Stimulated activated CD4-positive, alpha-beta T cell treated with anti-CD3 and anti-CD28 coated beads, Interleukin-1b, Interleukin-23, amount 100 ng/mL, for 24 hours (primary cell): ENCODE results near the gene AMPH.
"Not testable (repeated sequence)": the region's sequence is repeated elsewhere in the genome, so short reads cannot be mapped to it uniquely, and the experiment has no call there.

Source experiments
- DNase-seq, 4 experiments: peaks; one replicate each; pipeline ENCODE4 v3.0.0-alpha.2; 2020; ENCODE audit warnings: low read depth in 4 of 4, low spot score in 1 of 4

AMPH gene

DNA sequence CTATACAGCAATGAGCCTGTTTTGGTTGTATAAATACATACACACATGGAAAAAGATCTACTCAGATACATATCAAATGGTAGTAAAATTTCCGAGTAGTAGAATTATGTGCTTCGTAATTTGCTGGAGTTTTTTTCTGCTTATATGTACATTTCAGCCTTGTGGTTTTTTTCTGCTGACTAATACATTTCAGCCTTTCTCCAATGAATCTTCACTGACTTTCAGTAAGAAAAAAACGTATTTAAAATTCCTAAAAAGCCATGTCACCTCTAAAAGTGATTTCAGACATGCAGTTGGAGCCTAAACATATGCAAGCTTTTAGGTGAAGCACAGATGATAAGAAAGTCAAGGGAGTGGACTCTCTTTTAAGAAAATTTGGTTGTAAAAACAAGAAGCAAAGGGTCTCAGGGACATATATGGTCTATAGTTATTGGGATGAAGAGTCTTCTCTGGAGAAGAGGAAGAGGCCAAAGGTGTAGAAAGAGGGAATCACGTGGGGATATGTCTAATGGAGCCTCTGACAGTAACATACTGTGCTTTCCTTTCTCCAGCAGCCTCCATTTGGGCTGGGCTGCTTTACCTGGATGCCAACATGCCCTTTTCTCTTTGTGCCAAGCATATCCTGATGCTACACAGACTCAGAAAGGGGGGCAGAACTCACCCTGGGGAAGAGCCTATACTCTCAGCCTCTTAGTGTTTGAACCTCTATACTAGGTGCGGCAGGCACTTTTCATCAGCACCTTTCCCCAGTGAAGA is 2.4 kb downstream of the AMPH start:
- DNase-seq: no peak

DNA sequence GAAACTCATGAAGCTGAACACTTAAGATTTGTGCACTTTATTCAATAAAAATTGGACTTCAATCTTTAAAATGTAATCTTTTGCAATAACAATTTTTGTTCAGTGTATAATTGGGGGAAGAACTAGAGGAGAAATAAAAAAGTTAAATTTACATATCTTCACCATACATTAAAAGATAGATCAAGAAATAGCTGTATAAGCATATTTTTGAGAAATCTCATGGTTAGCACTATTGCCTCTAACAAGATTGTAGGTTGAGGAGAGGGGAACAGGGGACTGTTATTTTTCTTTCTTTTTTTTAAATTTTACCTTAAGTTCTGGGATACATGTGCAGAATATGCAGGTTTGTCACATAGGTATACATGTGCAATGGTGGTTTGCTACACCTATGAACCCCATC is 5.3 kb downstream of the AMPH start:
- DNase-seq: no peak

DNA sequence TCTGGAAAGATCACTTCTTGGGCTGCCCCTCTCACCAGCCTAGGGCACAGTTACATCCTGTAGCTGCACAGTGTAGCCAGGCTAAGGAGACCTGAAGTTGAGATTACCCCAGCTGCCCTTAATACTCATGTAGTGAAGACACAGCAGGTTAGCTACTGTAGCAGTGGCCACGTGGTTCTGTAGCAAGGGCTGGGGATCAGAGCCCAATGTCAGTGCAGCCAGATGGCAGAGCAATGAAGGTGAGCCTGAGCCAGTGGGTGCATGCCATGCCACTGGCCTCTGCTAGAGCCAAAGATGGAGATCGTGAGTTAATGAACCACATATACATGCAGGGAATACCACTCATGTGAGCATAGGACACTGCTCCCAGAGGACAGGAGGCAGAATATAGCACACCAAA is 15.5 kb downstream of the AMPH start:
- no peak for DNase-seq

DNA sequence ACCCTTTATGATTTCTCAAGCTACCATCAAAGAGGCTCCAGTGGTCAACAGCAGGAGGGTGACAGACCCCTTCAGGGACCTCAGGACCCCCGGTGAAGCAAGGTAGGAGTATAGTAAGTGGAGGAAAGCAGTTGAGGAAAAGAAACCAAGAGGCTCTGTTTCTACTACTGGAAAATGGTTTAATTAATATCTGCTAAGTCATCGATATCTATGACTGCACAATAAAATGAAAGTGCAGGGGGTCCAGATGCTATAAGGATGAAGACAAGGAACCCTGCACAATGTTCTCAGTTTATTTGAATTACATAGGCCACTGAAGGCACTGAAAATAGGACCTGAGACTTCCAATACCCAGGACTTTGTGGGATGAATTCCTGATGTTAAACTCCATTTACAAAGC is 23.7 kb downstream of the AMPH start:
- no peak for DNase-seq

DNA sequence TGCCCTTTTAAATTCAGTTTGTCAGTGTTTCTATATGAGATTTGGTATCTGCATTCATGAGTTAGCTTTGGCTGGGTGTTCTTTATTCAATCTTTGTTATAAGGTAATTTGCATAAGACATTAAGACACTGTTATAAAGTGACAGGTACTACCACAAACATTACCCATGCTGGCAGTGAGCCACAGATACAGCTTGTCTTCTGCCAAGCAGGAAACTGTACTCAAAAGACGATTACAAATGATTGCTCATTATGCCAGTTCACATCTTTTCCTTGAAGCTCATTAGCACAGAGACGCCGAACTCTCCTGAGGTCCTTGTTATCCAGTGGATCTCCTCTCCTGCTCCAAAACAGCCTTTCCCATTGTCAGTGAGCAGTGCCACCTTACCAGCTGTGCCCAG is 30.4 kb downstream of the AMPH start:
- DNase-seq: no peak

DNA sequence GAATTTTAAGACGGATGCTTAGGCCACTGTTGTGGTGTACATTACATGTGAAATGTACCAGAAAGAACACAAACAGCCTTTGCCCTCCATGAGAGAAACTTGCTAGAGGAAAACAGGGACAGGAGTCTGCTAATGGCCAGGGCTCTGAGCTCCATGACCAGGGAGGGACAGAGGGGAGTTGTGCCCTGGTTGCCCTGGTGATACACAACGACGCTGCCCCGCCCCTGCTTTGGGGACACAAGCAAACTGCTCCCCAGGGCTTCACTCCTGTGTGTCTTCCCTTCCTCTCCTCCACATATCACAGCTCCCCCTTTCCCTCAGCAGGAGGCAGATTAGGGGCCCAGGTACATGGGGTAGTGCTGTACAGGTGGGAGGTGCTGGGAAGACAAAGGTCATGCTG is 36.2 kb downstream of the AMPH start:
- DNase-seq: no peak

DNA sequence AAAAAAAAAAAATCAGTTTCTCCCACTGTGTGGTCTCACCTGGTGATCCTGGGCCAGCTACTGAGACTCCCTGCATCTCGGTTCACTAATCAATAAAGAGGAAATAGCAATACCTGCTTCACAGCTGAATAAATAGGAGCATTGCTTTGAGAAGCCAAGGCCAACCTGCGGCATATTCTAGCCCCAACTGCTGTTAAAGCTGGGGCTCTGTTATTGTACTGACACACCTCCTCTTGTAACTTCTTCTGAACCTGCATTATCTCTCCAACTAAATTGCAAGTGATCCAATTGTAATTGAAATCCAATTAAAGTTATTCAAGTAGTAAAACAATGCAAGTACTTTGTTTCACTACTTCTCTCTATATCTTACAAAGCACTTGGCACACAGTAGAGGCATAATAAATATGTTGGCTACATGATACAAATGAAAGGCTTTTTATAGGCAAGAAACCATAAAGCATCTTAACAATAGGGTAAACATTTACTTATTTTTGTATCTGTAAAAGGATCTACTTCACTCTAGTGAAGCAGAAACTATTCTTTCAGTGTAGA is 38.4 kb downstream of the AMPH start:
- no peak for DNase-seq

DNA sequence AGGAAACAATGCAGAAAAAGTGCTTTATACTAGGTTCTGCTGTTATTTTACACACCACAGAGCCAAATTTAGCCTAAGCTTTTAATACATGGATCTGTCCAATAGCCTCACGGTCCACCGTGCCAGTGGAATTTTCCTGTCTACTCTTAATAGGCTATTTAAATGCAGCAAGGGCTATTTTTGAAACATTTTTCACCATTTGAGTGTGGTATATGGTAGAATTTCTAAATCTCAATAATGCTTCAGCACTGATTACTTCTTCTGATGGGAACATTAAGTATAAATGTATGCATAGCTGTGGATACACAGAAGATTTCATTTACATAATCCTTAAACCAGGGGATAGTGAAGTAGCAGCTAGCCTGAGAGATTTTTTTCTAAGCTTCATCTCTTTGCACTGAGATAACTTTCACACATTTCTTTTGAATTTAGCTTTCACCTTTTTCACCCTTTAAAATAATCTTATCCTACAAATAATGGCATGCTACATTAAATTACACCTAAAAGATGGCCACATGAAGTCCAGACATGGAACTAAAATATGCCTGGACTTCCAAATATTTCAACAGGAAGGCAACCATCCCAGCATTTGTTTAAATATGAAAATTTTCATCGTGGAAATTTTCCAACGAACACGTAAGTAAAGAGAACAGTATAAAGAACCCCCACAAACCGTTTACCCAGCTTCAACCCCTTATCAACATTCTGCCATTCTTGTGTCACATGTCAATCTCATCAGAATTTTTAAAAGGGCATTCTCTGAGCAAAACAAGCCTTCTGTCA is 45.4 kb downstream of the AMPH start:
- no peak for DNase-seq

DNA sequence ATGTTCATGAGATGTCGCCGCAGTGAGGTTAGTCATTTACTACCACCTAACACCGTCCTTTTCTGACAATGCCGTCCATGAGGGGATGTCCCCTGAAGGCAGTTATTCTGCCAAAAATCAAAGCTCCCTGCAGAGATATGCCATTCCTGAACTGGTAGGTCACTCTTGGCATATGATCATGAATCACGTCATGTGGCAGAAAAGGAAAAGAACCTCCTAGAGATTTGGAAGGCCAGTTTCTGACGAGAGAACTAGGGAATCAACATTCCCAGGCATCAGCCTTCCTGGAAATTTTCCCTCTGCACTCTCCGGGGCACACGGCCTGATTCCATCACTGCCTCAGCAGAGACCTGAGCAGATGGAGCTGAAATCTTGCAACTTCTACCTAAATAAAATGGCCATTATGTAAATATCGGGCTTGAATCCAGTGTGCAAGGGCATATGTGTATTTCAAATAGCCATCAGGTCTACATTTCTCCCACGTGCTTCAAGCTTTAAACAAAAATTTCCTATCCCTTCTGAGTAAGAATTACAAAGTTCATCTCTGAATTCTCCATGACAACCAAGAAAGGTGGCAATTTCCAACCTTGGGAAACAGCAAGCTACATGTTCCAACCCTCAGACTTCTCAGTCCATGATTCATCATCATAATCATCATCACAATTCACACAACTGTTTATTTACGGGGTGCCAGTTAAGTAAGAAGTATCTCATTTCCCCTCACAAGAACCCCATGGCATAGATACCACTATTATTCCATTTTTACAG is 46.5 kb downstream of the AMPH start:
- DNase-seq: no peak

DNA sequence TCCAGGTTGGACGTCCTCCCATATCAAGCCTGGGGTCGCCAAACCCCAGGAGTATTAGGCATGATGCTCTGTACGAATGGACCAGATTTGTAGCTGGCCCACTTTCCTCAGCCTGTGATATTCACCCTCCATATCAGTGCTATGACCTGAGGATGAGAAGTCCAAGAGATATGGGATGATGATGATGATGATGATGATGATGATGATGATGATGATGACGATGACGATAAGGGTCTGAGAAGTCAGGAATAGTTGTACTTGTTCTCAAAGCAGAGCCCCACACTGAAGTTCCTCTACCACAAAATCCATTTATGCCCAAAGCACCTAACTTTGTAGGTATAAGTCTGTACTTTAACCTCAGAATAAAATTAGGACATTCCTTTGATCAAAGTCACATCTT is 50.7 kb downstream of the AMPH start:
- DNase-seq: no peak

DNA sequence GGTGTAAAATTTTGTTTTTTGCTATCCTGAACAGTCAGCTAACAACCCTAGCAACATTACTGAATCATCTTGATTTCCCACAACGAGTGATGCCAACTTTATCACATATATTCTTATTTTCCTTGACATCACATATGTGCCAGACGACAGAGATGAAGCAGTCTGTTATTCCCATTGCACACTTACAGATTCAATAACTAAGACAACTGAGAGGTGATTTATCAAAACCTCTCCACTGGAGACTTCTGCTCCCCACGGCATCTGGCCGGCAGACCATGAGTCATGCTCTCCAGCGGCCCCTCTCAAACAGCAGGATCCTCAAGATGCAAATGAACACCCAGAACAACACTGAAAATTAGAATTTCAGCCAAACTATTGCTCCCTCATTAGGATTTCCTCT is 57.1 kb downstream of the AMPH start:
- no peak for DNase-seq

DNA sequence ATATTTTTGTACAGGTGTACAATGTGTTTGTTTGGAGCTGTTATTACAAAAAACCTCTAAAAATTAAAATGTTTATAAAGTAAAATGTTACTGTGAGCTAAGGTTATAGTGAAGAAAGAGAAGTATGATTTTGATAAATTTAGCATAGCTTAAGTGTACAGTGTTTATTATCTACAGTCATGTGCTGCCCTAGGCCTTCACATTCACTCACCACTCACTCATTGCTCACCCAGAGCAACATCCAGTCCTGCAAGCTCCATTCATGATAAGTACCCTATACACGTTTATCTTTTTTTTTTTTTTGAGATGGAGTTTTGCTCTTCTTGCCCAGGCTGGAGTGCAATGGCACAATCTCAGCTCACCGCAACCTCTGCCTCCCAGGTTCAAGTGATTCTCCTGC is 59.6 kb downstream of the AMPH start:
- not testable (repeated sequence) for DNase-seq

DNA sequence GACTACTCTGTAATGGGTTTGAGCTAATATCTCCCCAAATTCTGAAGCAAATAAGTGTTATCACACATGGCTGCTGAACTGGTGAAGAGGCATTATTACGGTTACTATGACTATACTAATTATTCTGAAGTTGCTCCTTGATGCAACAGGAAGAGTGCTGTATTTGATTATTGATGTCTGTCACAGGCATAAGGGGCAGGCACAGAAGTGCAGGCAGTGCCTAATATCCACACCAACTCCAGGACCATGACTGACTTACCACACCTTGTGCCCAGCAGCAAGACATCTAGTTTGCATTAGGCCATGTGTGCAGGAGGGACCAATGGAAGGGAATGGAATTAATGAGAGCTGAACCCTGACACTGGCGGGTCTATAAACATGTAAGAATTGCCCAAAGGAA is 62.7 kb downstream of the AMPH start:
- DNase-seq: no peak

DNA sequence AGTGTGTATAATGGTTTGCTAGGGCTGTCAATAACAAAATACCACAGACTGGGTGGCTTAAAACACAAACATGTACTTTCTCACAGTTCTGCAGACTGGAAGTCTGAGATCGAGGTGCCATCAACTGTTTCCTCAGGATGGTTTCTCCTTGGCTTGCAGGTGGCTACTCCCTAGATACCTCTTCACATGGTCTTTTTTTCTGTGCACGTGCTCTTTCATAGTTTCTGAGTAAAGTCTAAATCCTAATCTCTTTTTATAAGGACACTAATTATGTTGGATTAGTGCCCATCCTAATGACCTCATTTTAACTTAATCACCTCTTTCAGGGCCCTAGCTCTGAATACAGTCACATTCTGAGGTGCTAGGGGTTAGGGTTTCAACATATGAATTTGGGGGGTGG is 65.9 kb downstream of the AMPH start:
- no peak for DNase-seq

DNA sequence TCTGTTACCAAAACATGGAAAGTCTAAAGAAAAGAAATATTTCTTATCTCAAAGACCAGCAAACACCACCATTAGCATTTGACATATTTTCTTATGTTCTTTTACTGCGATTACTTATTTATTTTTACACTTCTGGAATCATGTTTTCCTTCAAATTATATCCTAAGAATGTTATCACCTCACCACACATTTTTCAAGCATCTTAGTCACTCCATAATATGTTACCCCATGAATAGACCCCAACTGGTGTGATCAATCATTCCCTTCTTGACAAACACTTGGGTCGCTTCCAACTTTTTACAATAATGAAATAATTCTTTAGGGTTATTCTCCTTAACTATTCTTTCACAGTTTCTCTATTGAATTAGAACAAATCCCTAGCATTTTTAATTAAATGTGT is 67.4 kb downstream of the AMPH start:
- DNase-seq: no peak

DNA sequence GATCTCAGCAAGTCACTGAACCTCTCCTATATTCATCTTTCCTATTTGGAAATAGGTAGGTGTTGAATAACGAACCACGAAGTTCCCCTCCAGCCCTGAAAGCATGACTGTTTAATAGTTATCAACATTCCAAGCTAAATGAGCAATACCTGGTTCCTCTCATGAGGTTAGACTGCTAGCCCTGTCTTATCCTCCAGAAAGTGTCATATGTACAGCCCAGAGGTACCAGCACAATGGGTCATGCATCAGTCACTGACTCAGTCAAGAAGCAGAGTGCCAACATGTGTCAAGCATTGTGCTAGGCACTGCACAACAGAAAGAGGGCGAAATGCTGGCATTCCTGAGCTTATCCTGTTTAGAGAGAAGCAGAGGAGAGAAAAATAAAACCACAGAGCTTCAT is 70.0 kb downstream of the AMPH start:
- no peak for DNase-seq

DNA sequence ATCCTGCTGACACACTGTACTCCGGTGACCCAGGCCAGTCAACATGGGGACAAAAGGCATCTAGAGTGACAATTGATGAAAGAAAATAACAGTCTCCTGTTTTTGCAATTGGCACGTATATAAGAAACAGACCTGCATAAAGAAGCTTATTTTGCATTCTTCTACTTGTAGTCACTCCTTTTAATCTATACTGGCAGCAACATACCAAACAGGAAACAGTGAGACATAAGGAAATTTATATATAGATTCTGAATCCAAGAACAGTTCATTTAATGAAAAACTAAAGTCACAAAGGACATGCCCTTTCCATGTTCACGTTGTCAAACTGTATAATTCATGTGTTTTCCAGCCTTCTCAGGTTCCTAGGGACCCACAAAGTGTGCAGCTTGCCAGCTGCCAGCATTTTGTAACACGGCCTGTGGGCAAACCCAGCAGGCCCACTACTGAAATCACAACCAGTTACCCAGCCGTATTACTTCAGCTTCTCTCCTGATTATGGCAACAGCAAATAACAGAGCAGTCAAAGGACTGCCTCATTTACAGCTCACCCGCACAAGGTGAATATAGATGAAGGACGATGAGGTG is 72.3 kb downstream of the AMPH start:
- DNase-seq: no peak

DNA sequence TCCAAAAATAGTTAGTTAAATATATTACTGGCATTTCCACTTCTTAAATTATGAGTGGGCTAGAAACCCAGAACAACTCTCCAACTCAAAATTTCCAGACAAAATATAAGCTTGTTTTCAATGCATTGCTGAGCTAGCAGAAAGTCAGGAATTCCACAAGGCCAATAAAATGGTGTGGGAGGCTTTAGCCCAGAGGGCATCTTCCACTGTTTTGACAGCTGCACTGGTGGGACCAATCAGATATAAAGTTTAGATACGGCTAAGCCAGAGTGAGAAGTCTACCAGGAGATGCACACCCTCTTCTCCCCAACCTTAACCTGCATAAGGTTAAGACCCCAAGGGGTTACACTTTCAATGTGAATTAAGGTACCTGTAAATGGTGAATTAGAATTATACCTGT is 76.6 kb downstream of the AMPH start:
- no peak for DNase-seq

DNA sequence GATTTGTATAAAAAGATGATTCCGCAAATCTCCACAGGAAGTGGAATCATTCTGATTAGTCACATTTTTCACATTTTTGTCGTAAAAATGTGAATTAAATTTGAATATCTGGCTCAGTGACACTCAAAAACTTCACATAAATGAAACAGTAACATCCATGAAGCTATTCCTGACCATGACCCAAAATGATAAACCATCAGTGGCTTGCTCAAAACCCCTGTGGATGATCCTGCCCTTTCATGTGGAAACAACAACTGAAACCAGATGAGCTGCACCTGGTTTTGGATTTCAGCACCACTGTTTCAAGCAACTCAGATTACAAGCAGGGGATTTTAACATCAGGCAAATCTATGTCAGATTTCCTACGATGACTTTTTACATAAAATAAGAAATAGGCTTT is 80.3 kb downstream of the AMPH start:
- DNase-seq: no peak

DNA sequence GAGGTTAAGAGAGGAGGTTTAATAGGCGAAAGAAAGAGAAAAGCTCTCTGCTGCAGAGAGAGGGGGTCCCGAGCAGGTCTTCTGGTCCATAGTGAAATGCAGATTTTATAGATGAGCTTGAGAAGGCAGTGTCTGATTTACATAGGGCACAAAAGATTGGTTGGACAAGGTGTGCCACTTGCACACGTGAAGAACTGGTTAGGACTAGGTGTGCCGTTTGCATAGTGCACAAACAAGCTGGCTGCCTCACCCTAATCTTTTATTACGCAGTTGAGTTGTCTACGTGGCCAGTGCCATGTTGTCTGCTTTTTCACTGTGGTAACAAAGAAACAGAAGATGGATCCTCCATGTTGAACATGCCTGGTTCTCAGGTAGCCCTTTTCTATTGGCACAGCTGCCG is 82.6 kb downstream of the AMPH start:
- DNase-seq: no peak

DNA sequence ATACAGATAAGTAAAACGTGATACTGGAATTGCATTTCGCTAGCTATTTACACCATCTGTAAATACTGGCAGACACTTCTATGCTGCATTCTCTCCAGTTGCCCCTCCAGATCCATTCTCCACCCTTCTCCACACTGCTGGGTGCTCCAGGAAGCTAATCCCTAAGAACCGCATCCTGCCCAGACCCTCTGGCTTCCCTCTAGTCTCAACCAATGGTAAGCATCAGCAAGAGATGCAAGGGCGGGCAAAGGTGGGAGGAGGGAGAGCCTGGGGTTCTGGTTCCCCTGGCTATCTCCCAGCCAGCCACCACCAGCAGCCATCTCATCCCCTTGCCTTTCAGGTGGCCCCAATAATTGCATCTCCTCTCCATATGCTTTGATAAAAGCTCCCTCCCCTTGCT is 84.4 kb downstream of the AMPH start:
- DNase-seq: no peak
